Astrocyte (in vitro differentiated cells and primary cell): ENCODE measurements around the gene LIPC. TPM values are rescaled to one million over a fixed set of nuclear protein-coding genes. Genes with fewer than 3 reads are reported as not detected.

Source experiments
- DNase-seq: peaks from one replicate; pipeline ENCODE4 v3.0.0-alpha.2; 2010; ENCODE audit warnings: low read depth
- FAIRE-seq: peaks from 2 replicates; lab custom pipeline; 2011; peaks lifted over from hg19 to GRCh38; lab: Jason Lieb, UNC
- H2AFZ ChIP-seq: 2 replicates; pipeline ENCODE4 v1.6.0; 2012; ENCODE audit warnings: low read depth, low read length, inconsistent platforms
- H3K27ac ChIP-seq: 2 replicates; pipeline ENCODE4 v1.5.1; 2011; ENCODE audit warnings: low read depth, low read length, inconsistent platforms
- H3K27me3 ChIP-seq: 2 replicates; pipeline ENCODE4 v1.6.0; 2011; ENCODE audit warnings: low read length, inconsistent platforms; ENCODE audit not compliant: insufficient read depth
- H3K36me3 ChIP-seq: 2 replicates; pipeline ENCODE4 v1.5.1; 2011; ENCODE audit warnings: low read length, inconsistent platforms; ENCODE audit not compliant: insufficient read depth
- H3K4me1 ChIP-seq: 2 replicates; pipeline ENCODE4 v1.5.1; 2011; ENCODE audit warnings: low read length, inconsistent platforms; ENCODE audit not compliant: insufficient read depth
- H3K4me2 ChIP-seq: 2 replicates; pipeline ENCODE4 v1.6.0; 2012; ENCODE audit warnings: low read length, inconsistent platforms
- H3K4me3 ChIP-seq: 2 replicates; pipeline ENCODE4 v1.5.1; 2011; ENCODE audit warnings: low read depth, mild to moderate bottlenecking, low read length, inconsistent platforms; ENCODE audit not compliant: insufficient read depth
- H3K79me2 ChIP-seq: 2 replicates; pipeline ENCODE4 v1.6.0; 2012; ENCODE audit warnings: mild to moderate bottlenecking, low read length, inconsistent platforms; ENCODE audit not compliant: insufficient read depth
- H3K9ac ChIP-seq: 2 replicates; pipeline ENCODE4 v1.6.0; 2012; ENCODE audit warnings: mild to moderate bottlenecking, low read length, inconsistent platforms
- H3K9me3 ChIP-seq: 2 replicates; pipeline ENCODE4 v1.5.1; 2012; ENCODE audit warnings: low read depth, mild to moderate bottlenecking, low read length, inconsistent platforms; ENCODE audit not compliant: insufficient read depth
- H4K20me1 ChIP-seq: 2 replicates; pipeline ENCODE4 v1.6.0; 2012; ENCODE audit warnings: low read length, inconsistent platforms; ENCODE audit not compliant: insufficient read depth
- H3K27ac Mint-ChIP-seq: one replicate; pipeline ENCODE4 v1.8.0; 2021; ENCODE audit warnings: mild to moderate bottlenecking, mixed read lengths; ENCODE audit not compliant: unreplicated experiment
- H3K27me3 Mint-ChIP-seq: one replicate; pipeline ENCODE4 v1.8.0; 2021; ENCODE audit warnings: low read depth, mixed read lengths; ENCODE audit not compliant: unreplicated experiment
- H3K36me3 Mint-ChIP-seq: one replicate; pipeline ENCODE4 v1.8.0; 2021; ENCODE audit warnings: low read depth, mixed read lengths; ENCODE audit not compliant: unreplicated experiment
- H3K4me1 Mint-ChIP-seq: one replicate; pipeline ENCODE4 v1.8.0; 2021; ENCODE audit warnings: low read depth, mixed read lengths; ENCODE audit not compliant: unreplicated experiment
- H3K4me3 Mint-ChIP-seq: one replicate; pipeline ENCODE4 v1.8.0; 2021; ENCODE audit warnings: mild to moderate bottlenecking, moderate library complexity, mixed read lengths; ENCODE audit not compliant: unreplicated experiment
- H3K9me3 Mint-ChIP-seq: one replicate; pipeline ENCODE4 v1.8.0; 2021; ENCODE audit warnings: mild to moderate bottlenecking, mixed read lengths; ENCODE audit not compliant: unreplicated experiment
- EZH2 ChIP-seq: IDR thresholded peaks from 2 replicates; pipeline ENCODE4 v1.6.1; 2012; ENCODE audit warnings: mild to moderate bottlenecking, low read length, inconsistent platforms; ENCODE audit not compliant: insufficient read depth
- total RNA-seq: library from RNA; stranded (reverse); gene quantifications from 2 replicates; pipeline ENCODE4 v1.2.1, GENCODE V29; 2021
- TF ChIP-seq, protein P1 (sequence below): IDR thresholded peaks from 2 replicates; pipeline ENCODE4 v1.5.1; 2011; ENCODE audit warnings: low read depth, mild to moderate bottlenecking, inconsistent platforms, low read length, moderate library complexity; ENCODE audit not compliant: insufficient read depth

Gene LIPC
- total RNA-seq, 1 donor from 2014 or later: not detected

DNA sequence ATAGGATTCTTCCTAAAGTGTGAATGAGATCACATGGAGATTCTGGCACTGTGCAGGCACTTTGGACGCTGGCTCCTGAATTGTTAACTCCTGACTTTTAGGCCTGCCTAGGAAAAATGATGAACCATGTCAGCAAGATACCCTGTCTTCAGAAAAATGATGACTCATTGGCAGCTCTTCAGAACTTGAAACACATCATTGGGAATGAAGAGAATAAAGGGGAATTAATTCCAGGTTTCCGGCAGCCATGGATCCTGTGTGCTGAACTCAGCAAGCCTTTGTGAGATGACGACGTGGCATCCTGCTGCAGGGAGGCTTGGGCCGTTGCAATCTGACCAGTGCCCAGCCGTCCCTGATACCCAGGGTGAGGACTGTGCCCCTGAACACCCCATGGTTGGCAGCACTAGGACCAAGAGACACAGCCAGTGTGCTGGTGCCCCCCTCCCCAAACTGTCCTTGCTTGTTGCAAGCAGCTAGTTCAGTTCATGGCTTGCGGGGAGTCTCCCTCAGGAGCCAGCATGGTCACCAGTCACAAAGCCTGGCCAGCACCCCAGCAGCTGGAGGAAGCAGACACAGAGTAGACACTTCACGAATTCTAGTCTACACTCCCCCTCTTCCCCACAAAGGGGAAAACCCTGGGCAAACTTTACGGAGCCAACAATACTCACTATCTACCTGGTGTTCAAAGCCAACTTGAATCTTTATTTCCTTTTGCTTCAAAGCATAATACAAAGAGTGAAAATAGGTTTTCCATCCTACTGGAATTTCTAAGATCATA is 7.8 kb upstream of the LIPC start:
- H4K20me1 ChIP-seq: no peaks in the 10 kb centered on the region
- no peaks in the 10 kb centered on the region for H3K36me3 Mint-ChIP-seq
- H3K36me3 ChIP-seq: no peaks in the 10 kb centered on the region
- H3K9me3 ChIP-seq: no peaks in the 10 kb centered on the region
- H3K4me3 Mint-ChIP-seq: no peak overlapping the region
- H3K4me2 ChIP-seq: no peak overlapping the region
- H3K27me3 ChIP-seq: no peaks in the 10 kb centered on the region
- H3K4me1 ChIP-seq: no peaks in the 10 kb centered on the region
- H3K27me3 Mint-ChIP-seq: peaks cover 10% of the 10 kb centered on the region
- no peak for TF ChIP-seq EZH2
- TF ChIP-seq, protein P1, sequence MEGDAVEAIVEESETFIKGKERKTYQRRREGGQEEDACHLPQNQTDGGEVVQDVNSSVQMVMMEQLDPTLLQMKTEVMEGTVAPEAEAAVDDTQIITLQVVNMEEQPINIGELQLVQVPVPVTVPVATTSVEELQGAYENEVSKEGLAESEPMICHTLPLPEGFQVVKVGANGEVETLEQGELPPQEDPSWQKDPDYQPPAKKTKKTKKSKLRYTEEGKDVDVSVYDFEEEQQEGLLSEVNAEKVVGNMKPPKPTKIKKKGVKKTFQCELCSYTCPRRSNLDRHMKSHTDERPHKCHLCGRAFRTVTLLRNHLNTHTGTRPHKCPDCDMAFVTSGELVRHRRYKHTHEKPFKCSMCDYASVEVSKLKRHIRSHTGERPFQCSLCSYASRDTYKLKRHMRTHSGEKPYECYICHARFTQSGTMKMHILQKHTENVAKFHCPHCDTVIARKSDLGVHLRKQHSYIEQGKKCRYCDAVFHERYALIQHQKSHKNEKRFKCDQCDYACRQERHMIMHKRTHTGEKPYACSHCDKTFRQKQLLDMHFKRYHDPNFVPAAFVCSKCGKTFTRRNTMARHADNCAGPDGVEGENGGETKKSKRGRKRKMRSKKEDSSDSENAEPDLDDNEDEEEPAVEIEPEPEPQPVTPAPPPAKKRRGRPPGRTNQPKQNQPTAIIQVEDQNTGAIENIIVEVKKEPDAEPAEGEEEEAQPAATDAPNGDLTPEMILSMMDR: no peak
- H3K9me3 Mint-ChIP-seq: peaks cover 3% of the 10 kb centered on the region
- H3K9ac ChIP-seq: no peak overlapping the region
- FAIRE-seq (no peak), DNase-seq (peak; percentile 18)
- H3K27ac Mint-ChIP-seq: no peak overlapping the region
- no peak overlapping the region for H3K4me3 ChIP-seq
- H3K79me2 ChIP-seq: no peaks in the 10 kb centered on the region
- peak overlapping the region; percentile 49 for H2AFZ ChIP-seq
- H3K4me1 Mint-ChIP-seq: no peaks in the 10 kb centered on the region
- no peak overlapping the region for H3K27ac ChIP-seq

DNA sequence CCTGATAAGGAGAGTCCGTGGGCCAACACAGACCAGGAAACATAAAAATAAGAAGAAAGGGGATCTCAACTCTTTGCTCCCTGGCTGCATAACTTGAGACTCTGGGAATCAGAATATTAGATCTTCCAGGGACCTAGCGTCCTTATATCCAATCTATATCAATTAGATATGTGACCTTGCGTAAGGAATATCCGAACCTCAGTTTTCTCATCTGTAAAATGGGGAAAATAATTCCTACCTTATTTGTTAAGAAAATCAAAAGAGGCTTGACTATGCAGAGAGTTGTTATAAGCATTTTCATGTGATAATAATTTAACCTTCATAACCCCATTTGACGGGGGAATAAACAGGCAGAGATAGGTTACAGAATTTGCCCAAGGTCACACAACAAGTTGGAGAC is 7.1 kb upstream of the LIPC start:
- Histone ChIP-seq H3K79me2 (no peaks in the 10 kb centered on the region), H3K4me1 (no peaks in the 10 kb centered on the region), H2AFZ (no peak overlapping the region), H3K4me2 (no peak overlapping the region), H3K27ac (no peak overlapping the region), H3K27me3 (no peaks in the 10 kb centered on the region), H4K20me1 (no peaks in the 10 kb centered on the region), H3K4me3 (no peak overlapping the region), H3K36me3 (no peaks in the 10 kb centered on the region), H3K9ac (no peak overlapping the region), H3K9me3 (no peaks in the 10 kb centered on the region)
- Mint-ChIP-seq H3K4me1 (no peaks in the 10 kb centered on the region), H3K27ac (no peak overlapping the region), H3K36me3 (no peaks in the 10 kb centered on the region), H3K27me3 (peaks cover 11% of the 10 kb centered on the region), H3K9me3 (peaks cover 1% of the 10 kb centered on the region), H3K4me3 (no peak overlapping the region)
- no peak for DNase-seq
- FAIRE-seq: no peak
- TF ChIP-seq EZH2: no peak
- TF ChIP-seq, protein P1: no peak

DNA sequence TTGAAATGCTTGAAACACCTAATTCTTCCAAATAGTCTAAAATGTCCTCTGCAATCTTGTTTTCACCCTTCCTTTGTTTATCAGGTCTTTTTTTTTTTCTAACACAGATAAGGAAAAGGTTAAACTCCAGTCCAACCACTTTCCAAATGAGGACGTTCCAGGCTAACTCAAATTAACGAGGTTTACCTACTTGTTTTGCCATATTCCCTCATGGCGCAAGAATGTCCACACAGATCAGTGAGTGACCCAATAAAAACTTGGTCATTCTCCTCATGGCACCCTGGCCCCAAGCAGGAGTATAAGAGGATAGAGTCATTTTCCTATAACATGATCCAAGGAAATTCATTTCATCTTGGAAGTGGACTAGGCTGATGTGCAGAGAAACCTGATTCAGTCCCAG is 6.6 kb upstream of the LIPC start:
- DNase-seq: no peak
- H3K4me3 Mint-ChIP-seq: no peak overlapping the region
- no peak overlapping the region for H3K27ac ChIP-seq
- no peaks in the 10 kb centered on the region for H3K4me1 Mint-ChIP-seq
- no peaks in the 10 kb centered on the region for H3K9me3 Mint-ChIP-seq
- no peak overlapping the region for H3K9ac ChIP-seq
- H3K9me3 ChIP-seq: no peaks in the 10 kb centered on the region
- H3K4me3 ChIP-seq: no peak overlapping the region
- no peak for TF ChIP-seq EZH2
- TF ChIP-seq, protein P1: no peak
- H3K27ac Mint-ChIP-seq: no peak overlapping the region
- peaks cover 7% of the 10 kb centered on the region for H3K27me3 Mint-ChIP-seq
- H4K20me1 ChIP-seq: no peaks in the 10 kb centered on the region
- no peaks in the 10 kb centered on the region for H3K79me2 ChIP-seq
- no peaks in the 10 kb centered on the region for H3K4me1 ChIP-seq
- no peak overlapping the region for H3K4me2 ChIP-seq
- H3K36me3 ChIP-seq: no peaks in the 10 kb centered on the region
- H3K36me3 Mint-ChIP-seq: no peaks in the 10 kb centered on the region
- no peak for FAIRE-seq
- H2AFZ ChIP-seq: no peak overlapping the region
- no peaks in the 10 kb centered on the region for H3K27me3 ChIP-seq
